CD4-positive, alpha-beta T cell treated with Interleukin-12 subunit alpha and Interleukin-12 subunit beta, for 1 hour (primary cell): ENCODE results near the gene IGSF11.
A peak's percentile ranks its signal among the peaks of the same experiment; 100 is the strongest.
"Not testable (repeated sequence)": the region's sequence is repeated elsewhere in the genome, so short reads cannot be mapped to it uniquely, and the experiment has no call there.

Experiments
- DNase-seq: peaks from one replicate; pipeline ENCODE4 v3.0.0-alpha.2; 2020

The IGSF11 gene

DNA sequence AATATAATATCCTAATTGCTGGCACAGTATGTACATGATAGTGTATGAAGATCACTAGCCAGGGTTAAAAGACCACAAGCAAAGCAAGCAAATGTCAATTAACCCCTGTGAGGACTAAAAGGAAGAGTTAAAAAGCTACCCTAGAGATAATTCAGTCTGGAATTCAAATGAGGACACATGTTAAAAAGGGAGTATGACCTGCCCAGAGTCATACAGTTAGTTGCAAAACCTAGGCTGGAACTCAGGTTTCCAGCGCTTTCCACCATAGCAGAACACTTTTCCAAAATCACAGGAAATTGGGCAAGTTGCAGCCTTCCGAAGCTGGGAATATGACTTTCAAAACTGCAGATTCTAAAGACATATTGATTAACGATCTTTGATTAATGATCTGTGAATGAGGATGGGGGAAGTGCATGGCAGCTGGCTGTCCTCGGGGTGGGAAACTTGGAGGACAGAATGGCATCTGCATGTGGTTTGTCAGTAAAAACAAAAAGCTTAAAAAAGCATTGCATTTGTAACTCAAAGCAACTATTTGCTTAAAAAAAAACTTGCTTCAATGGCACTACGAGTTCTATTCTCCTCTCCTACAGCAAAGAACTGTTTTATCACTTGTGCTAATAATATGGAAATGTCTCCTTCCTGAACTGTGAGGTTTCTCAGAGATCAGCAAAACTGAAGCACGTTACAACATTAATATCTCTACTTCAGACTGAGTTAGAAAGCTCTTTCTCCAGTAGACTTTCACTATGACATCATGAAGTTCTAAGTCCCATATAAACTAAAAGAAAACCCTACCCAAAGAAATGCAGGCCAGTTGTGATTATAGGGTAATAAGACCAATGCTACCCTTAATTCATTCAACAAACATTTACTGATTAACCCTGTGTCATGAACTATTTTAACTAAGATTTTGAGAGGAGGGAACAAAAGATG is 46.2 kb downstream of the IGSF11 start:
- no peak for DNase-seq

DNA sequence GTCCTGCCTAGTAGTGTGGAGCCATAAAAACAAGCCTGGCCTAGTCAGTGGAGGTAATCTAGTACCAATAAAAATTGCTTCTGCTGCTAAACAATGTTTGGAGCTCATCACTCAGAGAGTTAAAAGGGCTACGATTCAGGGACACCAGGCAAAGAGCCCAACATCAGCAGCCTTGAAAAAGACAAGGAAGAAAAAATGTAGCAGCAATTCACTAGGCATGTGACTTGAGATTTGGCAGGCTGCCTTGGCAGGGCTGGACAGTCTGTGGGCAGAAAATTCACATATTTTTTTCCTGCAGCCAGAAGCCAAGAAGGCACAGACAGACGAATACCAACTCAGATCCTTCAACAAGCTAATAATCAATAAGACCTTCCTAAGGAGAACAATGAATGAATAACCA is 47.2 kb downstream of the IGSF11 start:
- DNase-seq = no peak

DNA sequence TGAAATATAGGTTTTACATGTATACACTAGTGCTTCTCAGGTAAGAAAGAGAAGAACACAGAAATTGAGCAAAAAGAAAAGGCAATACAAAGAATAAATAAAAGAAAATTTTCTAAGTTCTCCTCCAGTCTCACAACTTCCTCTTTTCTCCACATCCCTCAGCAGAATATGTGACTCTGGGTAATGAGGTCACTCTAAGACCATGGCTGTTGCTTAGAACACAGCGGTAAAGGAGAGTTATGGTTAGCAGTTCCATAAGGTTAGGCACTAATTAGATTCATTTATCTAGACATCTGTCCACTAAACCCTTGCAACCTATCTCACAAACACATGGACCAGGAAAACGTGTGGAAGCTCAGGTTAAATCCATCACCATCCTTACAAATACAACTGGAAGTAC is 47.9 kb downstream of the IGSF11 start:
- no peak for DNase-seq

DNA sequence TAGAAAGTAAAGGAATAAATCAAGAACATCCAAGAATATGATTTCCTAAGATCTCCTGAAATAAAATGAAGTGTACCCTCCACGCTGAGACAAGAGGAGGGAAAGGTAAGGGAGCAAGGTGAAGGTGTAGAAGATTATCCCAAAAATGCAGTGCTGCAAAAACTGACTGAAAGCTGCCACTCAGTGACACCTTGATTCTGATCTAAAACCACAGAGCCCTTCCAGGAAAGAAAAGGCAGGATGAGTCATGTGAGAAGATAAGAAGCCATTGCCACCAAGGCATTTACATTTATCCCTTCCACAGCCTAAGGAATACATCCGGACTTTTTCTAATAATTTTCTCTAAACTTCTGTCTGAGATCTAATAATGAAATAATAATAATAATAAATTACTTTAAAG is 49.9 kb downstream of the IGSF11 start:
- DNase-seq = no peak

DNA sequence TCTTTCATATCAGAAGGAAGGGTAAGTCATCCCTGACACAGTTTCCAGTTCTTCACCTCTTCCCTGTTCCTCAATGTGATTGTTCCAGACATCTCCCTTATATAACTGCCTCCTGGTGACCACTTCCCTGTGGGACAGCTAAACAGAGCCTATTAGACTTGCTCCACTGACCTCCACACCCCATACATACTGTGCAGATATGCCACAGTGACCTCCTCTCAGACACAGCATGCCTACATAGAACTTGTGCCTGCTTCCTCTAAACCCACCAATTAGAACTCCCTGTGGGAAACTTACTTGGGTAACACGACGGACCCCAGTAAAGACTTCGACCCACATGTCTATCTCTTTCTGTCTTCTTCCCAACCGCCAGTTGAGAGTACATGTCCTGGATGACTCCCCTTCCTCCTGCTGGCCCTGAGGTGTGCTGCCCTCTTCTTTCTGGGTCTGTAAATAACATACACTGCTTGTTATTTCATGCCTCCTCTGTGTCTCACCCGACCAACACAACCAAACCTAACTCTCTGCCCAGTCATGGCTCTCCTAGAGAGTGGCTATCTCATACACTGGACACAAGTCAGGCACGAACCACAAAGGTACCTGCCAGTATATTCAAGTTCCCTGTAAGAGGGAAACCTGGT is 53.0 kb downstream of the IGSF11 start:
- DNase-seq = no peak

DNA sequence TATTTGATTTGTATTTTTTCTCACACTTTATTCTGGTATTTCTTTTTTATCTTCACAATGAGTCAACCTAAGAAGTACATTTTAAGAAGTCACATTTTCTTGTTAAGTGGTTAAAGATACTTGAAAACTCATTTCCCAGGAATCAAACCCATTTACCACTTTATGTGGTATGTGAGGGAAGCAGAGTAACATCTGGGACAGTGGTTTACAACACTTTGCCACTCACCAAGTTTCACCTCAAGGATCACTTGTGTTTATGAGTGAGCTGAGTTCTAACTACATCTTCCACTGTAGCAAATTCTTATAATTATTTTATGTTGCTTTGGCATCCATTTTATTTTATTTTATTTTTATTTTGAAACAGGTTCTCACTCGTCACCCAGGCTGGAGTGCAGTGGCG is 53.8 kb downstream of the IGSF11 start:
- no peak for DNase-seq

DNA sequence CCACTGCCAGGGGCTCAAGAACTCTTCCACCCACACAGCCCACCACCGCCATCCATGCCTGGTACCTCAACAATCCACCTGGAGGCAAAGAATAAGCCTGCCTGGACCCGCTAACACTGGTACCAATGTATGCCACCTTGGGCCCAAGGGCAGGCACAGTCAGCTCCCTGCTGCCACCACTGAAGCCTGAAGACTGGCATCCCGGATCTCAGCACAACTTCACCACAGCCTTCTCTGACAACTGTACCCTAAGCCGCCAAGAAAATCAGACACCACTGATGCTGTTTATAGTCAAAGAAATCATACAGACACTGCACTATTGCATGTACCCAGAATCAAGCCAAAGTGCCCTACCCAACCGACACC is 56.3 kb downstream of the IGSF11 start:
- no peak for DNase-seq

DNA sequence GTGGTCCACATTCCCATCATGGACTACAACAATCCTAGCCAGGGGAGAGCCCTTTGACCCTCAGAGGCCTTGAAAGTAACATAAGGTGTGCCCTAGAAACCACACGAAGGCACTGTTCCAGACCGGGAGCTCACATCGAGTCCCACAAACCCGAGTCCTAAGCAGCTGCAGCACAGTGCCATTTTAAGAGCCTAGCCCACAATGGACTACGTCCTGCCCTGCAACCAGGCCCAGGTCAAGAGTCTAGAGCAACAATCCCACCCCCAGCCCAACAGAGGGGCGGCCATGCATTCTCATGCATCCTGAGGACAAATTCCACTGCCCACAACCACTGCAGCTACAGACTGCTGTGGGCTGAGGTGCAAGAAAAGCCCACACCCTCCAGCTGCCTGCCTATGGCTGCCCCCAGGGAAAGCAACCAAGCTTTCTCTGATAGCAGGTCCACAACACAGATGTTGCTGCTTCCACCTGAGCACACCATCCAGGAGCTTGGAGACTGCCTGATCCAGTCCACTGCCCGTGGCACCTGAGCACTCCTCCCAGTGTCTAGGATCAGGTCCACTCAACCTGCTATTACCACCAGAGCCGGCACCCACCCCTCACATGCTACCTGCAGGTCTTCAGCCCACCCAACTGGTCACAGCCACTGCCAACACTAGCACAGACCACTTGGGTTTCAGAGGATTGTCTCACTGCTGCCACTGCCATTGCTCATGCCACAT is 56.8 kb downstream of the IGSF11 start:
- DNase-seq = no peak

DNA sequence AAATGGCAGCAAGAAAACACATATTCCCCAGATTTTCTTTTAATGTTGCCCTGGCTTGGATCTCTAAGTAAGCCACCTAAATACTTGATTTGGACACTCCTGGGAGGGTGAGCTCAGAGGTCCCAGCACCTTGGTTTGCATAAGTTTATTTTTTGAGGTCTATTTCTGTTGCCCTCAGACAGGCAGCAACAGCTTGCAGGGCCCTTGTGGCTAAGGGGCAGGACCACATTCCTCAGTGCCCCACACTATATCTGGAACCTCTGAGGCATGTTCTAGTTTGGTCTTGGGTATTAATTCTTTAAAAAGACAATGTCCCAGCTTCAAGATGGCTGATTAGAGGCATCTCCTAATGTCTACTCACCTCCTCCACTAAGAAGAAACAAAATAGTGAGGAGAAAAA is 57.5 kb downstream of the IGSF11 start:
- no peak for DNase-seq

DNA sequence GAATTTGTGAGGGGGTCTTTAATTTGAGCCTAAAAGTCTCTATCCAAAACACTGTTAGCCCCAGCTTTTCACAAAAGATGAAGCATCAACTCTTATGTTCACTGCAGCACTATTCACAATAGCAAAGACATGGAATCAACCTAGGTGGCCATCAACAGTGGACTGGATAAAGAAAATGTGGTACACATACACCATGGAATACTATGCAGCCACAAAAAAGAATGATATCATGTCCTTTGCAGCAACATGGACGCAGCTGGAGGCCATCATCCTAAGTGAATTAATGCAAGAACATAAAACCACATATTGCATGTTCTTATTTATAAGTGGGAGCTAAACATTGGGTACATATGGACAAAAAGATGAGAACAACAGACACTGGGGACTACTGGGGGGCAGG is 59.2 kb downstream of the IGSF11 start:
- DNase-seq = not testable (repeated sequence)

DNA sequence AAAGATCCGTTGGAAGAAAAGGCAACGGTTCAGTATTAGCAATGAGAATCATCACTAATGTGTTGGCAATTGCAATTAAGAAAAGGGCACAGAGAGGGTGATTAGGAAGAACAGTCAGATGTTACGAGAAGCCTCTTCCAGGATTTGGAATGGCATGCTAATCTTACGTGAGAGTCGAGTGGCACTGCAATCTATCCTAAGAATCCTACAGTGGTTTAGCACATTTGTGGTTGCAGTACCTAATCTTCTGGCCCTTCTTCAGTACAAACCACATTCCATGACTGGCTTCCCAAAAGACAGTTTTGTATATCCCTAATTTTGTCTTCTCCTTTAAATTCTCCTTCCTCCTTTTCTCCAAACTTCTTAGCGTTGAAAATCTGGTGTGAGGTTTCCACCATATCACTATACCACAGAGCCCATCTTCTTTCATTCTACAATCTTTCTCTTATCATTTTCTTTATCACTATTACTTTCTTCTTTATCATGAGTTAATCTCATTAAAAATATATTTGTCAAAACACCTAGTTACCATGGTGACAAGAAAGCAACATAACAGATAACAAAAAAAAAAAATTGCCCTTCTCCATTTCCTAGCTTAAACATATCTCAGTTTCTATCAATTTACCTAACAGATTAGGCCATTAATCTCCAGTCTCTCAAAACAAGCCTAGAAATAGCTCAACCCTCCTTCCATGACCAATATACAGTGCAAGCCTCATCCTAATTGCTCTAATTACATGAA is 60.1 kb downstream of the IGSF11 start:
- DNase-seq = no peak

DNA sequence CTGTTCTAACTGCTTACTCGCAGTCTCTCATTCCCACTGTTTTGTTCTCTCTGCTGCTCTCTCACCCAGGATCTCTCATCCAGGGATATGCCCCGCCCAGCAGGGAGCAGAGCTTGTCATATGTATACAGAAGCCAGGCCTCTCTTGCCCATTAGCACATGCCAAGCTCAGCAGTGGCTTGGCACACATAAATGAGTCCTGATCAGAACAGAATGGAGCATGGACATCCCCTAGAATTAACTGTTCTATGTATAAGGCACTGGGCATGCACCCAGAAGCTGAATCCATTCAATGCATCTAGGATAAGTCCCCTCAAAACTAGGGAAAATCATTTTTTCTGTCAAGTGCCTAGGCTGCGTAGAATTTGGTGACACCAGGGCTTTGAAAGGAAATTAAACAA is 61.6 kb downstream of the IGSF11 start:
- no peak for DNase-seq

DNA sequence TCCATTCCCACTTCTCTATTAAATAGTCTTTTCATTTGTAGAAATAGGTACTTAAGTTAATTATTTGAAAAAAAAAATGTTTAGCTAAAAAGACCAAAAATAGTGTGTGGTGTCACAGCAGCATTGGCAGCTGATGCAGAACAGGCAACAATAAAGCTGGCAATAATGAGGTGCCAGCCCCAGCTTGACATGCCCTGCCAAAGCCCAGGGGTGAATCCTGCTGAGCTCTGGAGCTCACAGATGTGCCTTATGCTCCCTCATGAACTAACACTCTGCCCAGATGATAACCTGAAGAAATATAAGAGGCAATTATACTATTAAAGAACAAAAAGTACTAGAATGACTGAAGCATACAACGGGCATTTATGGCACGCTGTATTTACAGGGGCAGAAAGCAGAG is 63.8 kb downstream of the IGSF11 start:
- DNase-seq = no peak

DNA sequence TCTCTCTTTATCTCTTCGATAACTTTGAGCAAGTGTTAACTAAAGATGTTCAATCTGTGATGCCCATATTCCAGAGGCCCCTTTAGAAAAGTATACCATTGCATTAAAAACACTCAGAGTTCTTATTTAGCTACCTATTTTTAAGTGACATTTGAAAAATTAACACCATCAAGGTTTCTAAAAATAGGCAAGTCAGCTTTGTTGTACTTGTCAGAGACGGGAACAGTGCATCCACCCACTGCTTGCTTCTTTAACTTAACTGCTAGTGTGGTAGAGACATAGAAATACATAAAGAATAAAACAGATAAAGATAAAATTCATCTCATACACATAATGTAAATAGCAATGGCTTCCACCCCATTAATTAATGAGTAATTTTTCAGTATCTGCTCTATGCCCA is 66.0 kb downstream of the IGSF11 start:
- DNase-seq = no peak

DNA sequence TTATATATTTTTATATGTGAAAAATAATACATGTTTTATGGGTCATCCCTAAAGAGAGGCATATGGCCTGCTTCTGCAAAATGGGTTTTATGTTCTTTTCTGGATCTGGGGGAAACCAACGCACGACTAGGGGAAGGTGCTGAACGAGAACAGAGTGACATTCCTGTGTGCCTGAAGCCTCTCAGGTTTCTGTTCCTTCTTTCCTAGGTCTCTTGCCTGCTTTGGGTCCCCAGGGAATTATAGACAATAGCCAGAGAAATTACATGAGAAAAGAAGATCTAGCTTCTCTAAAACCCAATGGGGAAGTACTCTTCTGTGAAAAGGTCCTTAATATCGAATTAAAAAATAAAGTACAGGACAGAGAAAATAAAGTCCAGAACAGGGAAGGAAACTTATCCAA is 66.5 kb downstream of the IGSF11 start:
- no peak for DNase-seq

DNA sequence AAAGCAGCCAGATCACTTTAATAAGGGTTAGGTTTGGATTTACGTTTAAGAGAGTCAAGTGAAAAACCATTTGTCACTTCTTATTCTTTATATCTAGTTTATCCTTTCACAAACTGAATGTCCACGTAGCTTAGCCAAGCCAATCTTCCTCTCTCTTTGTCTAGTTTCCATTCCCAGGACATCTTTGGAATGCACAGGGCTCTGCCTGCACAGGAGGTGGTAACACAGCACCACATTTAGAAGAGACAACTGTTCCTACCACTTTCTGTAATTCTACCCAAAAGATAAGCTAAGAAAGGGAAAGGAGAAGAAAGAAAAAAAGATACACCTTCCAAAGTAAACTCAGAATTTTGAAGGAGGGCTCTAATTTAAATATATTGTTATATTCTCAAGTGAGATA is 67.9 kb downstream of the IGSF11 start:
- DNase-seq = no peak

DNA sequence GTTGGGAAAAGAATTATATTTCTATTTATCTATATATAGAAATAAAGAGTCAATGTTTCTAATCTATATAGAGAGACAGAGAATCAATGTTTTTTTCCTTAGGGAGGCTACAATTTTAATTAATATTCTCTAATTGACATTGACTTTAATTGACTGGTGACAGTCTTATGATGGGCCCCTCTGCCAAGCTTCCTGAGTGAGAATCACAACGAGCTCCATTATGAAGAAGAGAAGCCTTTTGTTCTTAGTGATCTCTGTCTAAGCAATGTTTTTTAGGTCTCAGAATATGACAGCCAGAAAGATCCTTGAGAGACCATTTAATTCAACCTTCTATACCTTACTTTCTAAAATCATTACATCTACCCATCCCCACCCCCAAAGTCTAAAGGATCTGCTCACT is 70.9 kb downstream of the IGSF11 start:
- no peak for DNase-seq

DNA sequence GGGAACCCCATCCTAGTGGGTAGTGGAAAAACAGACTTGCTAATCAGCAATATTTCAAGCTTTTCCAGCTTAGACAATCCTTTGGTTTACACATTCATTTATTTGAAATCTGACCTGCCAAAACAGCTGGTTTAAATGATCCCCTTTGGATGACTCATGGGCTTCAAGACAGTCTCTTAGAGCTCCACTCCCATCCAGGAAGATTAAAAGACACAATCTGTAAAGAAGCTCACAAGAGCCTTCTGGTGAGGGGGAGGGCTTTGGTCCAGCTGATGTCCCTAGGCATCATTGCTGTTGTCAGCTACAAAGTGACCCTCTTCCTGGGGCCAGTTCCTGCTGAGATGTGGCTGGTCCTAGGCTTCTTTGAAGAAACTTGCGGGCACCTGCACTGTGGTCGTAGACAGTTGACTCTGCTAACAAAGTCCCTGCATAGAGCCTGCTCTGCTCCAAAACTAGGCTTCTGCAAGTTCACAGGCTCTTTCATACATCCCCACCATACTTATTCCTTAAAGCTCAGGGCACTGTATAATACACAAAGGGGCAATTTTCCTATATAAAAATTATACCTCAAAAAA is 73.7 kb downstream of the IGSF11 start:
- no peak for DNase-seq

DNA sequence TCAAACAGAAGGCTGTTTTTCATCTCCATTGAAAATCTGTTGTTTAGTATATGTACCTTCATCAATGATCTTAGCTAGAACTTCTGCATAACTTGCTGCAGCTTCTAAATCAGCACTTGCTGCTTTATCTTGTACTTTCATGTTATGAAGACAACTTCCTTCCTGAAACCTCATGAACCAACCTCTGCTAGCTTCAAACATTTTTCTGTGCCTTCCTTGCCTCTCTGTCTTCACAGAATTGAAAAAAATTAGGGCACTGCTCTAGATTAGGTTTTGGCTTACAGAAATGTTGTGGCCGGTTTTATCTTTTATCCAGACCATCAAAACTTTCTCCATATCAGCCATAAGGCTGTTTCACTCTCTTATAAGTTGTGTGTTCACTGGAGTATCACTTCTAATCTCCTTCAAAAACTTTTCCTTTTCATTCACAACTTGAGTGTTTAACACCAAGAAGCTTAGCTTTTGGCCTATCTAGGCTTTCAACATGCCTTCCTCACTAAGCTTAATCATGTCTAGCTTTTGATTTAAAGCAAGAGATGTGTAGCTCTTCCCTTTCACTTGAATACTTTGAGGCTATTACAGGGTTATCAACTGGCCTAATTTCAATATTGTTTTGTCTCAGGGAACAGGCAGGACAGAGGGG is 78.6 kb downstream of the IGSF11 start:
- DNase-seq = peak; percentile 33

DNA sequence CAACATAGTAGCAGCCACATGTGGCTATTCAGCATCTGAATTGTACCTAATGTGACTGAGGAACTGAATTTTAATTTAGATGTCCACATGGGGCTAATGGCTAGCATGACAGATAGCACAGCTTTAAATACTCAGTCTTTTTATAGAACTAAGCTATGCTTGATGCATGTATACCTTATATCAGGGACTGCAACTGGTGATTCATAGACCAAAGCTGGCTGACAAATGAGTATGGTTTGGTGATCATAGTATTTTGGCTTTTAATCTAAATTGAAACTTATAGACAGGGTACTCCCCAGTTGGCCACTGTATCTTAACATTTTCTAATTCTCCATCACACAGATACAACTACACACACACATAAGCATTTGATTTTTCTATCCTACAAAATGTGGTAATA is 83.6 kb downstream of the IGSF11 start:
- DNase-seq = no peak

DNA sequence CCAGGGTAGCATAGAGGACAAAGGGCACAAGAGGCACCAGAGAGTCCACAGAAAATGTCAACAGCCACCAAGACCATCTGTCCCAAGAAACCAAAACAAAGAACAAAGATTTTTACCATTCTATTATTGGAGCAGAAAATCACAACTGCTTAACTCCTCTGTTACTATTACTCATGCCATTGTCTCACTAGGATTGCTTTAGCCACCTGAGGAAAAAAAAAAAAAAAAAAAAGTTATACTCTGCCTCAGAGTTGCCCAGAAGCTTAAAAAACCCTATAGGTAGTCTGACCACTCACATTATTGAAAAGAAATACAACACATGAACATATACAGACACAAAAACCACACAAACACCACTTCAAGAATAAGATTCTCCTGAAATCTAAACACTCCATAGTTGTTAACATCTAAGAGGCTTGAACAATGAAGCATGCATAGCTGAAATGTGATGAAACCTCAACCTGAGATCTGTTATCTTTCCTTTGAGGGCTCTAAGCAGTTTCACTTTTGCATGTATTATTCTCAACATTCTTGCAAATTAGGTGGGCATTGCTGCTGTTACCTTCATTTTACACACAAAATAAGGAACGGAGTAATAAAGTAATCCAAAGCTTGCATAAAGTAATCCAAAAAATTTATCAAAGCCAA is 85.4 kb downstream of the IGSF11 start:
- DNase-seq = peak; percentile 24

DNA sequence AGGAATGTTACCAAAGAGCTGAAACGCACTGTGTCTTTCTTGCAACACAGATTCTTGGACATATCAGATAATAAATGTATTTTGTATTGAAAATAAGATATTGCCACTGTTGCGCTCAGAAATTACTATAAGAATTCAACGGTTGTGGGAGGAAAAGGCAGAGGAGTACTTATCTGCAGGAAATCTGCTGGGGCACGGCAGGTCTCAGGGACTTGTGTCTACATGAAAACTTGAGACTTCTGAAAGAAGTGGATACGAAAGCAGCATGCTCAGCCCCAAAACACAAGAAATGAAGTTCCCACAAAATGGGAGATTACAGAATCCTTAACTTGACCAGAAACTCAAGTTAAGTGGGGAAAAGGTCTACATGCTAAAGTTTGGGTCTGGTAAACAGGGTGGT is 86.5 kb downstream of the IGSF11 start:
- no peak for DNase-seq
